Measurements from ENCODE around the gene HSPA1L. TPM values are rescaled to one million over a fixed set of nuclear protein-coding genes. Genes with fewer than 3 reads are reported as not detected.

HSPA1L gene
- total and polyA plus RNA-seq, 2 experiments from 2014 or later: 0.44 to 0.83 TPM

DNA sequence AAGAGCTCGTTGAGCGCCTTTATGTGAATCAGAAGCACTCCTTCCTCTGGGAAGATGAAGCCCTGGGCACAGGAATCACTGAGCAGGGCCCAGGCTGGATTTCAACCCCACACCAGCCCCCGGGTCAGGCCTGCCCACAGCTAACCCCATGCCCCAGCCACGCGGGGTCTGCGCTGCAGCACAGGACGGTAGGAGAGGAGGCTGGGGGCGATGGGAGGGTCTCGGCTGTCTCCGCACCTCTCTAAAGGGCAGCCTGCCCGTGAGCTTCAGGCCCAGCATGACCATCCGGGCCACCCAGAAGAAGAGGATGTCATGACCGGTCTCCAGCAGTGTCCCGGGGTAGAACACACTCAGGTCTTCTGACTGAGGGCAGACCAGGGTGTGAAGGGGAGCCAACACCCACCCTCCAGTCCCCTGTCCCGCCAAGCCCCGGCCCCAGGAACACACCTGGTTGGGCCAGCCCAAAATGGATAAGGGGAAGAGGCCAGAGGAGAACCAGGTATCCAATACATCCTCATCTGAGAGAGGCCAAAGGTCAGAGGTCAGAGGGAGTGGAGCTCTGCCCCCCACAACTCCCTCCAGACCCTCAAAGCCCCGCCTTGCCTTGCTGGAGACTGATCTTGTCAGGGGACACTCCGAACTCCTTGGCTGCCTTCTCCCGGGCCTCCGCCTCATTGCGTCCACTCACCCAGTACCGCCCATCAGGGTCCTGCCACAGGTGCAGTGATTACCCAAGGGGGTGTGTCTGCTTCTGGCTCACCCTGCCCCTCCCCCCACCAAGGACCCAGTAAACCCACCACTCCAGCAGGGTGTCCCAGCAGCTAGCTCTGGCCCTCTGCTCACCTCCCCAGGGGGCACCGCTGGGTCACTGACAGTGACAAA, 33.6 kb downstream of the HSPA1L start:
- no peak overlapping the region for H3K27ac ChIP-seq (ENCODE audit: low read depth)
- H3K27me3 Mint-ChIP-seq (ENCODE audit: insufficient read depth, low read depth, poor library complexity): peaks cover 13% of the 10 kb centered on the region

More for the DNA sequence above, 33.6 kb downstream of the HSPA1L start:
- no peak overlapping the region for H3K27ac Mint-ChIP-seq
- DNase-seq (ENCODE audit: low spot score): no peak
- H3K4me3 Mint-ChIP-seq: no peak overlapping the region
- H3K4me1 Mint-ChIP-seq: no peaks in the 10 kb centered on the region
- Histone ChIP-seq H3F3A (replicated peaks; ENCODE audit: low read depth) (peaks cover 4% of the 10 kb centered on the region; the same call in 1 of the 2 replicates), H3K9me2 (ENCODE audit: insufficient read depth) (no peaks in the 10 kb centered on the region), H4K20me1 (replicated peaks; ENCODE audit: insufficient read depth) (no peaks in the 10 kb centered on the region; the same call in 1 of the 2 replicates), H3K79me2 (replicated peaks; ENCODE audit: insufficient read depth) (no peaks in the 10 kb centered on the region), H3K4me2 (no peak overlapping the region), H3K4me3 (no peak overlapping the region), H3K36me3 (ENCODE audit: insufficient read depth) (no peaks in the 10 kb centered on the region; the same call in 1 of the 2 replicates), H3K27me3 (ENCODE audit: insufficient read depth) (no peaks in the 10 kb centered on the region), H3K4me1 (ENCODE audit: insufficient read depth) (no peaks in the 10 kb centered on the region), H2AFZ (no peak overlapping the region)
- H3K9me3 Mint-ChIP-seq: no peaks in the 10 kb centered on the region
- TF ChIP-seq POLR2AphosphoS5 (IDR thresholded peaks at IDR 0.05; ENCODE audit: low read depth) (no peak), EZH2 (IDR thresholded peaks at IDR 0.05; ENCODE audit: low read depth, unreplicated experiment) (no peak), CREB1 (CRISPR knock-in tag; IDR thresholded peaks at IDR 0.05; ENCODE audit: low read depth) (no peak), STAT1 (IDR thresholded peaks at IDR 0.05; ENCODE audit: unreplicated experiment) (no peak), JUNB (IDR thresholded peaks at IDR 0.05; ENCODE audit: unreplicated experiment) (no peak), ZNF114 (CRISPR knock-in tag; IDR thresholded peaks at IDR 0.05) (no peak), NANOG (IDR thresholded peaks at IDR 0.05; ENCODE audit: borderline replicate concordance) (no peak), EZH2phosphoT487 (IDR thresholded peaks at IDR 0.05; ENCODE audit: unreplicated experiment) (no peak), ZNF331 (CRISPR knock-in tag; IDR thresholded peaks at IDR 0.05; ENCODE audit: low read depth) (no peak)
- TF ChIP-seq, protein P1, sequence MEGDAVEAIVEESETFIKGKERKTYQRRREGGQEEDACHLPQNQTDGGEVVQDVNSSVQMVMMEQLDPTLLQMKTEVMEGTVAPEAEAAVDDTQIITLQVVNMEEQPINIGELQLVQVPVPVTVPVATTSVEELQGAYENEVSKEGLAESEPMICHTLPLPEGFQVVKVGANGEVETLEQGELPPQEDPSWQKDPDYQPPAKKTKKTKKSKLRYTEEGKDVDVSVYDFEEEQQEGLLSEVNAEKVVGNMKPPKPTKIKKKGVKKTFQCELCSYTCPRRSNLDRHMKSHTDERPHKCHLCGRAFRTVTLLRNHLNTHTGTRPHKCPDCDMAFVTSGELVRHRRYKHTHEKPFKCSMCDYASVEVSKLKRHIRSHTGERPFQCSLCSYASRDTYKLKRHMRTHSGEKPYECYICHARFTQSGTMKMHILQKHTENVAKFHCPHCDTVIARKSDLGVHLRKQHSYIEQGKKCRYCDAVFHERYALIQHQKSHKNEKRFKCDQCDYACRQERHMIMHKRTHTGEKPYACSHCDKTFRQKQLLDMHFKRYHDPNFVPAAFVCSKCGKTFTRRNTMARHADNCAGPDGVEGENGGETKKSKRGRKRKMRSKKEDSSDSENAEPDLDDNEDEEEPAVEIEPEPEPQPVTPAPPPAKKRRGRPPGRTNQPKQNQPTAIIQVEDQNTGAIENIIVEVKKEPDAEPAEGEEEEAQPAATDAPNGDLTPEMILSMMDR (conservative IDR thresholded peaks at IDR 0.05; ENCODE audit: low read depth in 2 of 2): no peak
- TF ChIP-seq, protein P2, sequence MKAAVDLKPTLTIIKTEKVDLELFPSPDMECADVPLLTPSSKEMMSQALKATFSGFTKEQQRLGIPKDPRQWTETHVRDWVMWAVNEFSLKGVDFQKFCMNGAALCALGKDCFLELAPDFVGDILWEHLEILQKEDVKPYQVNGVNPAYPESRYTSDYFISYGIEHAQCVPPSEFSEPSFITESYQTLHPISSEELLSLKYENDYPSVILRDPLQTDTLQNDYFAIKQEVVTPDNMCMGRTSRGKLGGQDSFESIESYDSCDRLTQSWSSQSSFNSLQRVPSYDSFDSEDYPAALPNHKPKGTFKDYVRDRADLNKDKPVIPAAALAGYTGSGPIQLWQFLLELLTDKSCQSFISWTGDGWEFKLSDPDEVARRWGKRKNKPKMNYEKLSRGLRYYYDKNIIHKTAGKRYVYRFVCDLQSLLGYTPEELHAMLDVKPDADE (IDR thresholded peaks at IDR 0.05): no peak
- TF ChIP-seq, protein P3, sequence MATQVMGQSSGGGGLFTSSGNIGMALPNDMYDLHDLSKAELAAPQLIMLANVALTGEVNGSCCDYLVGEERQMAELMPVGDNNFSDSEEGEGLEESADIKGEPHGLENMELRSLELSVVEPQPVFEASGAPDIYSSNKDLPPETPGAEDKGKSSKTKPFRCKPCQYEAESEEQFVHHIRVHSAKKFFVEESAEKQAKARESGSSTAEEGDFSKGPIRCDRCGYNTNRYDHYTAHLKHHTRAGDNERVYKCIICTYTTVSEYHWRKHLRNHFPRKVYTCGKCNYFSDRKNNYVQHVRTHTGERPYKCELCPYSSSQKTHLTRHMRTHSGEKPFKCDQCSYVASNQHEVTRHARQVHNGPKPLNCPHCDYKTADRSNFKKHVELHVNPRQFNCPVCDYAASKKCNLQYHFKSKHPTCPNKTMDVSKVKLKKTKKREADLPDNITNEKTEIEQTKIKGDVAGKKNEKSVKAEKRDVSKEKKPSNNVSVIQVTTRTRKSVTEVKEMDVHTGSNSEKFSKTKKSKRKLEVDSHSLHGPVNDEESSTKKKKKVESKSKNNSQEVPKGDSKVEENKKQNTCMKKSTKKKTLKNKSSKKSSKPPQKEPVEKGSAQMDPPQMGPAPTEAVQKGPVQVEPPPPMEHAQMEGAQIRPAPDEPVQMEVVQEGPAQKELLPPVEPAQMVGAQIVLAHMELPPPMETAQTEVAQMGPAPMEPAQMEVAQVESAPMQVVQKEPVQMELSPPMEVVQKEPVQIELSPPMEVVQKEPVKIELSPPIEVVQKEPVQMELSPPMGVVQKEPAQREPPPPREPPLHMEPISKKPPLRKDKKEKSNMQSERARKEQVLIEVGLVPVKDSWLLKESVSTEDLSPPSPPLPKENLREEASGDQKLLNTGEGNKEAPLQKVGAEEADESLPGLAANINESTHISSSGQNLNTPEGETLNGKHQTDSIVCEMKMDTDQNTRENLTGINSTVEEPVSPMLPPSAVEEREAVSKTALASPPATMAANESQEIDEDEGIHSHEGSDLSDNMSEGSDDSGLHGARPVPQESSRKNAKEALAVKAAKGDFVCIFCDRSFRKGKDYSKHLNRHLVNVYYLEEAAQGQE (IDR thresholded peaks at IDR 0.05; ENCODE audit: unreplicated experiment): no peak
- TF ChIP-seq, protein P4, sequence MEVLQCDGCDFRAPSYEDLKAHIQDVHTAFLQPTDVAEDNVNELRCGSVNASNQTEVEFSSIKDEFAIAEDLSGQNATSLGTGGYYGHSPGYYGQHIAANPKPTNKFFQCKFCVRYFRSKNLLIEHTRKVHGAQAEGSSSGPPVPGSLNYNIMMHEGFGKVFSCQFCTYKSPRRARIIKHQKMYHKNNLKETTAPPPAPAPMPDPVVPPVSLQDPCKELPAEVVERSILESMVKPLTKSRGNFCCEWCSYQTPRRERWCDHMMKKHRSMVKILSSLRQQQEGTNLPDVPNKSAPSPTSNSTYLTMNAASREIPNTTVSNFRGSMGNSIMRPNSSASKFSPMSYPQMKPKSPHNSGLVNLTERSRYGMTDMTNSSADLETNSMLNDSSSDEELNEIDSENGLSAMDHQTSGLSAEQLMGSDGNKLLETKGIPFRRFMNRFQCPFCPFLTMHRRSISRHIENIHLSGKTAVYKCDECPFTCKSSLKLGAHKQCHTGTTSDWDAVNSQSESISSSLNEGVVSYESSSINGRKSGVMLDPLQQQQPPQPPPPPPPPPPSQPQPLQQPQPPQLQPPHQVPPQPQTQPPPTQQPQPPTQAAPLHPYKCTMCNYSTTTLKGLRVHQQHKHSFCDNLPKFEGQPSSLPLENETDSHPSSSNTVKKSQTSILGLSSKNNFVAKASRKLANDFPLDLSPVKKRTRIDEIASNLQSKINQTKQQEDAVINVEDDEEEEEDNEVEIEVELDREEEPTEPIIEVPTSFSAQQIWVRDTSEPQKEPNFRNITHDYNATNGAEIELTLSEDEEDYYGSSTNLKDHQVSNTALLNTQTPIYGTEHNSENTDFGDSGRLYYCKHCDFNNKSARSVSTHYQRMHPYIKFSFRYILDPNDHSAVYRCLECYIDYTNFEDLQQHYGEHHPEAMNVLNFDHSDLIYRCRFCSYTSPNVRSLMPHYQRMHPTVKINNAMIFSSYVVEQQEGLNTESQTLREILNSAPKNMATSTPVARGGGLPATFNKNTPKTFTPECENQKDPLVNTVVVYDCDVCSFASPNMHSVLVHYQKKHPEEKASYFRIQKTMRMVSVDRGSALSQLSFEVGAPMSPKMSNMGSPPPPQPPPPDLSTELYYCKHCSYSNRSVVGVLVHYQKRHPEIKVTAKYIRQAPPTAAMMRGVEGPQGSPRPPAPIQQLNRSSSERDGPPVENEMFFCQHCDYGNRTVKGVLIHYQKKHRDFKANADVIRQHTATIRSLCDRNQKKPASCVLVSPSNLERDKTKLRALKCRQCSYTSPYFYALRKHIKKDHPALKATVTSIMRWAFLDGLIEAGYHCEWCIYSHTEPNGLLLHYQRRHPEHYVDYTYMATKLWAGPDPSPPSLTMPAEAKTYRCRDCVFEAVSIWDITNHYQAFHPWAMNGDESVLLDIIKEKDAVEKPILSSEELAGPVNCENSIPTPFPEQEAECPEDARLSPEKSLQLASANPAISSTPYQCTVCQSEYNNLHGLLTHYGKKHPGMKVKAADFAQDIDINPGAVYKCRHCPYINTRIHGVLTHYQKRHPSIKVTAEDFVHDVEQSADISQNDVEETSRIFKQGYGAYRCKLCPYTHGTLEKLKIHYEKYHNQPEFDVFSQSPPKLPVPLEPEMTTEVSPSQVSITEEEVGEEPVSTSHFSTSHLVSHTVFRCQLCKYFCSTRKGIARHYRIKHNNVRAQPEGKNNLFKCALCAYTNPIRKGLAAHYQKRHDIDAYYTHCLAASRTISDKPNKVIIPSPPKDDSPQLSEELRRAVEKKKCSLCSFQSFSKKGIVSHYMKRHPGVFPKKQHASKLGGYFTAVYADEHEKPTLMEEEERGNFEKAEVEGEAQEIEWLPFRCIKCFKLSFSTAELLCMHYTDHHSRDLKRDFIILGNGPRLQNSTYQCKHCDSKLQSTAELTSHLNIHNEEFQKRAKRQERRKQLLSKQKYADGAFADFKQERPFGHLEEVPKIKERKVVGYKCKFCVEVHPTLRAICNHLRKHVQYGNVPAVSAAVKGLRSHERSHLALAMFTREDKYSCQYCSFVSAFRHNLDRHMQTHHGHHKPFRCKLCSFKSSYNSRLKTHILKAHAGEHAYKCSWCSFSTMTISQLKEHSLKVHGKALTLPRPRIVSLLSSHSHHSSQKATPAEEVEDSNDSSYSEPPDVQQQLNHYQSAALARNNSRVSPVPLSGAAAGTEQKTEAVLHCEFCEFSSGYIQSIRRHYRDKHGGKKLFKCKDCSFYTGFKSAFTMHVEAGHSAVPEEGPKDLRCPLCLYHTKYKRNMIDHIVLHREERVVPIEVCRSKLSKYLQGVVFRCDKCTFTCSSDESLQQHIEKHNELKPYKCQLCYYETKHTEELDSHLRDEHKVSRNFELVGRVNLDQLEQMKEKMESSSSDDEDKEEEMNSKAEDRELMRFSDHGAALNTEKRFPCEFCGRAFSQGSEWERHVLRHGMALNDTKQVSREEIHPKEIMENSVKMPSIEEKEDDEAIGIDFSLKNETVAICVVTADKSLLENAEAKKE (CRISPR knock-in tag; IDR thresholded peaks at IDR 0.05): no peak
- H3K36me3 Mint-ChIP-seq (ENCODE audit: low read depth): peaks cover 54% of the 10 kb centered on the region
- ATAC-seq: no peak

All from GM23338 (cell line).